ENCODE data around the gene TTC21A.

Gene TTC21A

DNA sequence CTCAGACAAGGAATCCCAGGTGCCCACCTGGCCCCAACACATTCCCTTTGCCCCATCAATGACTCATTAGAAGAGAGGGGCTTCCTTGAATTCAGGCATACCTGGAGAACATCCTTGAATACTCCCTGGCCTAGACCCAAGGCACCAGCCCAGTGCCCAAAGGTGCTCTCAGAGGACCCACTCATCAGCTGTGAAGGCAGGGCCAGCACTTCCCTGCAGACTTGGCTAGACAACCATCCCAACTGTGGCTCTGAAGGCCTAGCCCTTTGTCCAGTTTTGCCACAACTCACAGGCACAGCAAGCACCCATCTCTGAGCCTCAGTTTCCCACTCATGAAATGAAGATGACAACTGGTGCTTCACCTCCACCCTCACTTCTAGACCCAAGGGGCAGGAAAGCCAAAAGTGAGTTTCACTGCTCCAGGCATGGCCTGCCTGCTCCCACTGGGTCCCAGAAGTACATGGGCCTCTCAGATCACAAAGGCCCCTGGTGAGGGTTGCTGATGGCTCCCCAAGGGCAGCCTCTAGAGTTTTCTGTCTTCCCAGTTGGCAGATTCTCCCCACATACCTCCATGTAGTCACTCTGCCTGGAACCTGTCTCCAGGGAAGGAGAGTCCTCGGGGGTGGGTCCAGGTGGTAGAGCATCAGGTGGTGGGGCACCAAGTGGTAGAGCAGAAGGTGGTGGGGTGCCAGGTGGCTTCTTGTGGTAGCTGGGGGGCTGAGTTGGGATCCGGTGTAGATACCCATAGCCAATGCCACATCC, 7.6 kb upstream of the TTC21A start:
- no peak for ATAC-seq

DNA sequence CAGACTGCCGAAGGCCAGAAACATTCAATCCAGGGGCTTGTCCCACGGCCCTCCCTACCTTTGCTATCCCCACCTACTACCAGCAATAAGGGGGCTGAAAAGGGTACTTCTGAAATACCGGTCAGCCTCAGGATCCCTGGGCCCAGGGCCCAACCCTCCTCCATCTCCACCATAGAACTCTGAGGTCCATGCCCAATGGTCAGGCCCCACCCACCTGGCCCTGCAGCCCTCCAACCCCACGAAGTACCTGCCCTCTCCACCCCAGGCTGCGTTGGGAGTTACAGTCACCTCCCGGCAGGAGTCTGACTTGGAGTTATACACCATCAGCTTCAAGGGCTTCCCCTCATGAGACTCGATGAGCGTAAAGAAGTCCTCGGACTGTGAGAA, 7.0 kb upstream of the TTC21A start:
- ATAC-seq = no peak

DNA sequence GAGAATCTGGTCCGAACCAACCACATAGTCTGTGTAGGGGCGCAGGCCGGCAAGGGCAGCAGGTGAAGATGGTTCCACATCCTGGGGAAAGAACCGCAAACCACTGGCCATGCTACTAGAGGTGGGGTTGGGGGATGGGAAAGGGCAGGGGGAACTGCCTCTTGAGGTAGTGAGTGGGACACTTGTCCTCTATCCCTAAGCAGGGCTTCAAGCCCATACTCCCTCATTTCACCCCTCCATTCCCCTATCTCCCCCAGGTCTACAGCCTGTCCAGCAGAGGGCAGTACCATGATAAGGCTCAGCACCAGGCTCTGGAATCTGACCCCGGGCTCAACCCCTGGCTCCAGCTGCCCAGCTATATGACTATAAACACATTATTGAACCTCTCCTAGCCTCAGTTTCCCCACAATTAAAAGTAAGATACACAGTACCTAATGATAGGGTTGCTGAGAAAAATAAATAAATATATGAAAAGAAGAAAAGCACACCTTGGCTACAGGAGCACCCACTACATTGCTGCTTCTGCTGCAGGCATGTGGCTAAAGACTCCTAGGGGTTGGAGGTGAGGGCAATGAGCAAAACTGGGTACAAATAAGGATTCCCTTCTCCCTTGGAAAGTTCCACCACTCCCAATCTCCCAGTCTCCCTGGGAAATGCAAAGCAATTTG, 6.3 kb upstream of the TTC21A start:
- ATAC-seq = peak; percentile 66 to 69

DNA sequence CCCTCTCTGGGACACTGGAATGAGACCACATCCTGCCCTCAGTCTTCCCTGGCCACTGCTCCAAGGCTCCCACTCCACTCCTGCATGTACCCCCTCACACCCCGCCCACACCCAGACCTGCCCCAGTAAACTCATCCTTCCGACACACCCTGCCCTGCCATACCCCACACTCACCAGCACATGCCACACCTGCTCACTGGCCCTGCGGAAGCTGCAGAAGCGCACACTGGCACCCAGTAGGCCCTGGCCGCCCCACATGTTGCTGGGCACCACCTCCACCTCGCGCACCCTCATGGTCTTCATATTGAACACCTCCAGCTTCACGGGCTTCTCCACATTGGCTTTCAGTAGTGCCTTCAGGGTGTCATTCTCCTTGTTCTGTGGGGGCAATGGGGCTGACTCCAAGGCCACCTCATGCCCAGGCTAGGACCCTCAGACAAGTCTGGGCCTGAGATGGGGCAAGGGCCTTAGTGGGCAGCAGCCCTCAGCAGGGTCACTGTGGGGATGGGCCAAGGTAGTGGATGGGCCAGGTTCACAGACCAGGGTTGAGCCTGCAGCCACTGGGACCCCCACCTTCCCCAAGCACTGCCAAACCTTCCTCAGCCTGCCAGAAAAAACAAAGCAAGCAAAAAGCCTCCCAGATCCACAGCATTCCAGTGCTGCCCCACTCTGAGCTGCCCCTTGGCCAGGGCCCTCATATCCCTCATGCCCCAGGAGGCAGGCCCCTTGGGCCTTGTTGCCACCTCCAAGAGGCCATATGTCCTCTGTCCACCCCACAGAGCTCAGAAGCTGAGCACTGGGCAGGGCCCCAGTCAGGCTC, 4.8 kb upstream of the TTC21A start:
- no peak for ATAC-seq

DNA sequence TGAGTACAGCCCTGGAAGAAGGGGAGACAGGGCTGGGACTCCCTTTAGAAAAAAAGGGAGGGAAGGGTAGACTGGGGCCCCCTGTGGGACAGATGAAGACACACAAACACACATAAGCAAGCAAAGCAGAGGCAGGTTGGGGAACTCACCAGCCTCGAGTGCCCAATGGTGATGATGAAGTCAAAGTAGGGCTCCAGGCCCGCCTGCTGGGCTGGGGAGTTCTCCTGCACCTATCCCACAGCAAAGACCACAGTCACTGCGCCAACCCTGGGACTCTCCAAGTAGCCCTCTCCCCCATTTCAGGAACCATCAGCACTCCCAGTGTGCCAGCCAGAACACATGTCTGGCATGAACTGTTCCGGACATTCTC, 4.2 kb upstream of the TTC21A start:
- no peak for ATAC-seq

DNA sequence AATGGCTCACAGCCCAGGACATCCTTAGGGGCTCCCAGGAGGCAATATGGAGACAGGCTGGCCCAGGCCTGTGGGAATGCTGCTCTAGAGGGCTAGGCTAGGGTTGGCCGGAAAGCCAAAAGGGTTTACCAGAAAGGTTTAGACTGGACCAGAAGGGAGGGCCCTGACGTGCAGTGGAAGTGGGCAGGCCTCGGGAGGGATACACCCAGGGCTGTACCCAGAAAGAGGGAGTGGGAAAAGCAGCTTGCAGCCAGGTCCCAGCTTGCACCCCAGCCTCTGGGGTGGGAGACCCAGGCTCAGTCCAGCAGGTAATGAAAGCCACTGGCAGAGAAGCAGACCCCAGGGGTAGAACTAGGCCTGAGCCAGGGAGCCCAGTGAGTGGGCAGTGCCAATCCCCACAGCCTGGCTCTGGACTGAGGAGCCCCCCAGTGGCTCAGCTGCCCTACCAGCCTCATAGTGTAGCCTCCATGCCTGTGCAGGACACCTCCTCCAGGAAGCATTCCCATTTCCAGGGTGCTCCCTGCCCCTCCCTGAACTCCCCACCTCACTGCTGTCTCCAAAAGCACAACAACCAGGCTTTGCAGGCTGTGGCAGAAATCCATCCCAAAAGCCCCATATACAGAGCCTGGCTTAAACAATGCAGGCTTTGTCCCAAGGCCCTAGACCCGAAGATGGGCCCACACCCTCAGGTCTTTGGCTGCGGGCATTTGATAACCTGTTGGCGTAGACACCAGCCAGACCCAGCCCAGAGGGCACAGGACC, 3.5 kb upstream of the TTC21A start:
- ATAC-seq = no peak

DNA sequence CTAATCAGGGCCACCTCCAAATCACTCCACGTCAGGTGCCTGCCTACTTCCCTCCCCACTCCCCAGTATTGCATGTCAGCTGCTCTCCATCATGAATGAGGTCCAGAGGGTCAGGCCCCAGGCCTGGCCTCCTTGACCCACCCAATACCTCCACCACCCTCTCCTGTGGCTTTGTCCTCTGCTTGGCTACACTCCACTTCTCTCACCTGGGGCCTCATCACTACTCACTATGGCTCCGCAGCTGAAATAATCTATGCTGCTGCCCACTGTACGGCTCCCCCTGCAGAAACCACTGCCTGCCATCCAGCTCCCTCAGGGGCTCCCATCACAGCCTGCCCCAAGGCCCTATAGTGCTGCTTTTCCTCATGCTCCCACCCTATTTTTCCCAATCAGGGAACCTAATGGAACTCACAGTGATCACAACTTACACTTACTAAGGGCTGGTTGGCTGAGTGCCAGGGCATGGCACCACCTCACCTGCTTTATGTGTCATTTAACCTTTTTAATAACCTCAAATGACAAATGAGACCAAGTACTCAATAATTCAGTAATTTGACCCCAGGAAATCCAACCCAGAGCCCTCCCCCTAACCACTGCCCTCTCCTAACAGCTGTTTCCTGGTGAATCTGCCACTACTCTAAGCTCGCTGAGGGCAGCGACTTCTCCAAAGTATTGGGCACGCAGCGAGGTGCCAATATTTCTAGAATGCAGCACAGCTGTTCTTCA, 2.4 kb upstream of the TTC21A start:
- peak in 1 of 2 donors; percentile 12 for ATAC-seq

DNA sequence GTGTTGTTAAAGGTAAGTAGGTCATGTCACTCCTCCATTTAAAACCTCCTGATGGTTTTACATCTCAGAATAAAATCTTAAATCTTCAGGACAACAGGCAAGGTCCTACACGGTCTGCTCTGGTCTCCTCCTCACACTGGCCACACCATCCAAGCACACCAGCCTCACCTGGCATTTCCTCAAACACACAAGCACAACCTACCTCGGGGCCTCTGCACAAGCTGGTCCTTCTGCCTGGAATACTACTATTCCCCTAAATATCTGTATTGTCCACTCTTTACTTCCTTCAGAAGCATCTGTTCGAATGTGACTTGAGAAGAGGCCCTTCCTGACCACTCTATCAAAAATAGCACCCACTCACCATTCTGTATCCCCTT, 1.8 kb upstream of the TTC21A start:
- ATAC-seq = no peak

DNA sequence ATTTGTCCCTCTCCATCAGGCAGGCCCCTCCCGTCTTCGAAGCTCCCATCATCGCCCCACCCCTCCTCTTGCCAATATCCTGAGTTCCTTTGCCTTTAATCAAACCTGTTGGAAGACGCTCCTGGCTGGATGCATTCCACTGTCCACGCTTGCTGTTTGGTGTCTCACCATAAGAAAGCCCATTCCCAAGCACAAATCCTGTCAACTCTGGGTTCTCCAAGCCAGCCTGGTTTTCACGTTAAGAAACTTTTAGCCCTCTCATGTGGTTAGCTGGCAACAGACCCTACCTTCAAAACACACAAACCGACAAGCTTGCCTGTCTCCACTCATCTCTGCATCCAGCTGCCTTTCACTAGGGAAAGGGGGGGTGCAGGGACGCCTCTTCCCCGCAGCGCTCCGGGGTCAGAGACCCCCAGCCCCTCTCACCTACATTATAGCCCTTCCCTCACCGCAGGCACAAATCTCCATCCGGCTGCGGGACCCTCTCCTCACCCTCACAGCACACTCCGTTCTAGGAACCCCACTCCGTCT, 1.1 kb upstream of the TTC21A start:
- no peak for ATAC-seq

DNA sequence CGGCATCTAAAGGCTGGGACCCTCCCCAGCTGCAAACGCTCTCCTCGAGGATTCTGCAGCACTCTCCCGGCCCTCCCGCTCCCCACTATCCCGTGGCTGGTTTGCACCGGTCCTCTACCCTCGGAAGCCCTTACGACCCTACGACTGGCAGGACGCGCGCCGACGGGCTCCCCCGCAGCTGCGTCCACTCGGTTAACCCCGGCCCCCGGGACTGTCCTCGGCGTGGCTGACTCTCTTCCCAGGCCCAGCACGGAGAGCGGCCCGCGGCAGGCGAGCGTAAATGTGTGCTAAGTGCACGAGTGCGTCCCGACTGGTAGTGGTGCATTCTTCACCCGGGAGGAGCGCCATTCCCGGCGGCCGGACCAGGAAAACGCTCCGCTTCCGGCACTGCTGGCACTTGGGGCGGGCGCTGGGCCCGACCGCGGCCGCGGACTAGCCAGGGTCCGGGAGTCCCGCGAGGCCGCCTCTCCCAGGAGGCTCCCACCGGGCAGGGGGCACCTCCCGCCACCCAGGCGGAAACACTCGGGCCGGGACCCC, 561 bp upstream of the TTC21A start:
- peak; percentile 5 to 6 for ATAC-seq

DNA sequence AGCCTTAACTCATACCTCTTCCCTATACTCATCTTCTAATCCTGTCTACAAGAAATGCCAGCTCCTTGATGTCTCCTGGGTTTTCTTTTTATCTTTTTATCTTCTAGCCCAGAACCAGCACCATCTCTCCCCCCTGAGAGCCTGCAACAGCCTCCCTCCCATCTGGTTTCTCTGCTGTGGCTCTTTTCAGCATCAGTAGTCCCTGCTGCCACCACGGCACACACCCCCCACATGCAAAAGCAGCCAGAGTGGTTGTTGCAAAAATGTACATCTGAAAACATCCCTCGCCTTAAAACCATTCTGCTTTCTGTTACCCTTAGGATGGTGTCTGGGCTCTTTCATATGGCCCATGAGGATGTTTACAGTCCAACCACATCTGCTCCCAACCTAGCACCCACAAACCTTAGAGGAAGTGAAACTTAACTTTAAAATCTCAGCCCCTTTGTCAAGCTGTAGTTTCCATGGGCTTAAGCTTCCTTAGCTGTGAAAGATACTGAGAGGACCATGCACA, 775 bp downstream of the TTC21A start:
- peak; percentile 19 to 25 for ATAC-seq

DNA sequence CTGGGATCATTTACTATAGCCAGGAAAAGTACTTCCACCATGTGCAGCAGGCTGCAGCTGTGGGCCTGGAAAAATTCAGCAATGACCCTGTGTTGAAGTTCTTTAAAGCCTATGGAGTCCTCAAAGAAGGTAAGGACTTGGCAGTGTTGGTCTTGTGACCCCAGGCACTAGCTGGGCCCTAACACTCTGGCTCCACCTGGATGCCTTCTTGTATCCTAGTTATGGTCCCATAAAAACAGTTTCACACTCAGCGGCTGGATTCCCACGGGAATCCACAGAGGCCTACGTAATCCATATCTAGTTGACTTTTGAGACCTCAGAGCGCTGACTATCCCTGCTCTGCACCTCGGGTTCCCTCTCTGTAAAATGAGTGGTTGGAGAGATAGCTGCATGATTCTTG, 1.6 kb downstream of the TTC21A start:
- no peak for ATAC-seq

DNA sequence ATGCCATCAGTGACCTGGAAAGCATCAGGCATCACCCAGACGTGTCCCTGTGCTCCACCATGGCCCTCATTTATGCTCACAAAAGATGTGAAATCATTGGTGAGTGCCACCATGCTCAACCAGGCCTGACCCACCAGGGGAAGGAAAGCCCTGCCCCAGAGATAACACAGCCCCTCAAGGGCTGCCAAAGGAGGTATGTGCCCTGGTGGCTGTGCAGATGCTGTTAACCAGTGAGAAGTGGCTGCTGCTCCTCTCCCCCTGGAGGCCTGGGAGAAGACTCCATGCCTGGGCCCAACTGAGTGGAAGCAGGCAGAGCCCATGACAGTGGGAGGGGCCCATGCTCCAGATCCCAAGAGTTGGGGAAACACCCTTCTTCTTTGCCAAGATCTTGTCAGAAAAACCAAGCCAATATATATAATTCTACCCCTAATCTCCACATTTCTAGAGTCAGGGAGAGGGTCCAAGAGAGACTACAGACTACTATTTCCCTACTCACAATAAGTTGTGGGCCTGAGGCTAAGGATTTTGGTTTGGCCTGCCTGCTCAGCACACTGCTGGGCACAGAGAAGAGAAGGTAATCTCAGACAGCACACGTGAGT, 2.7 kb downstream of the TTC21A start:
- ATAC-seq = no peak

DNA sequence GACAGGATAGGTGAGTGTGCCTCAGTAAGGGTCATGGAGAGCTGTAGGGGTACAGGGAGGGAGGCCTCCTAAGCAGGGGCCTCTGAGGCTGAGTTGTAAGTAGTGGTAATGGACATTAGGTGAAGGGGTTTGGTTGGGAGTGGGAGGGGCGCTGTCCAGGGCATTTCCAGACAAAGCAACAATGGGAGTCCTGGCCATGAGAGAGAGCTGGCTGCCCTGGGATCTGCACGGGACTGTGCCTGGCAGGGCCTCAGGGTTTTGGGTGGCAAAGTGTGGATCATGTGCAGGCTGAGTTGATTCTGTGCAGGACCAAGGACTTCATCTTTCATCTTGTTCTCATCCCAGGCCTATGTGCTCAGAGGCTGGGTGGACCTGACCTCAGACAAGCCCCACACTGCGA, 4.6 kb downstream of the TTC21A start:
- no peak for ATAC-seq

DNA sequence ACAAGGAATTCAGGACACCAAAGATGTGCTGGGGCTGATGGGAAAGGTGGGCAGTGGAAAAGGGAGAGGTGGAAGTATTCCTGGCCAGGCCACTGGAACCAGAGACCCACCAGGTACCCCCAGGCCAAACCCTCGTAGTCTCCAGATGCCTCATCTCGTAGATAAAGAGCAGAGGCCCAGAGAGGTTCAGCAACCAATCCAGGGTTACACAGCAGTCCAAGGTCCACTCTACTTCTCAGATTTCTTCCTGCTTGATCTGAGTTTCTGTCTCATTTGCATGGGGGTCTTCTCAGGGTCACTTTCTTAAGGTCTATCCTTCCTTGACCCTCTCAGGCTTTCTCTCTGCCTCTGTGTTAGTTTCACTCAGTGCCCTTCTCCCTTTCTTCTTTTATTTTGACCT, 5.1 kb downstream of the TTC21A start:
- no peak for ATAC-seq

DNA sequence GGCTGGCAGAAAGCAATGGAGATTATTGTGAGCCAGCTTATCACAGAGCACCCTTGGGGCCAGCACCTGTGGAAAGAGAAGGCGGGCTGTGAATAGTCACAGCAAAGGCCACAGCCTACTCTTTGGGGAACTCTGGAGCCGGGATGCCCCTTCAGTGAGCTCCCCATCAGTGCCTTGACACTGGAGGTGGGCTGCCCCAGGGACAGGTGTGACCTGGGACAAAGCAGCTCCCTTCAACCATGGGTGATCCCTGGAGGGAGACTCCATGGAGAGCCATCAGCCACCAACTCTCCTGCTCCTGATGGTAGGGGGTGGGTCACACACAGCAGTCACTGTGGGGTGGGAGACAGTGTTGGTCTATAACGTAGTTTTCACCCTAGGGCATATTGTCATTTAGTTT, 5.8 kb downstream of the TTC21A start:
- no peak for ATAC-seq

DNA sequence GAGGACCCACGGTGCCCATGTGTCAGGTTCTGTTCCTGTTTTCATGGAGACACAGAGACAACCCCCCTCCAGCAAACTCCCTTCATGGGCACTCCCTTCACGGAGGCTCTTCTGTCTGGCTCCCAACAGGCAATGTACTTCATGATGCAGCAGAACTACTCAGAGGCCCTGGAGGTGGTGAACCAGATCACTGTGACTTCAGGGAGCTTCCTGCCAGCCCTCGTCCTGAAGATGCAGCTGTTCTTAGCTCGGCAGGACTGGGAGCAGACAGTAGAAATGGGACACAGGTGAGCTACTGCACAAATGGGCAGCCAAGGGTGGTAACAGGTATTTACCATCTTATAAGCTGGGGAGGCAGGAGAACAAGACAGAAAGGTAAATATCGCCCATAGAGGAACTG, 7.0 kb downstream of the TTC21A start:
- ATAC-seq = no peak

DNA sequence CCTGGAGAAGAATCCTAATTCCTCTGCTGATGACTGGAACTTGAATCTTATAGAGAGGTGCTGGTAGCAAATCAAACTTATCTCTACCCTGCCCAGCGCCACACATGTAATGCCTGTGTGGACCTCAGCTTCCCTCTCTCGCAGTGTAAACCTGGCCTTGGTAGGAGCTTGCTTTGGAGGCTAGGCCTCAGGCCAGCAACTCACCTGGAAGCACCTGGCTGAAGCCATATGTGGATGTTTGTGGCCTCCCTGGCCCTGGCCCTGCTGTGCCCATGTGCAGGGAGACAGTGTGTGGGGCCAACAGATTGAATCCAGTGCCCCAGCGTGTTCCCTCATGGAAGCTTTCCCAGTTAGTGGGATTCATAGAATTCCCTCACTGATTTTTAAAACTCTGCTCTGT, 8.4 kb downstream of the TTC21A start:
- ATAC-seq = no peak

DNA sequence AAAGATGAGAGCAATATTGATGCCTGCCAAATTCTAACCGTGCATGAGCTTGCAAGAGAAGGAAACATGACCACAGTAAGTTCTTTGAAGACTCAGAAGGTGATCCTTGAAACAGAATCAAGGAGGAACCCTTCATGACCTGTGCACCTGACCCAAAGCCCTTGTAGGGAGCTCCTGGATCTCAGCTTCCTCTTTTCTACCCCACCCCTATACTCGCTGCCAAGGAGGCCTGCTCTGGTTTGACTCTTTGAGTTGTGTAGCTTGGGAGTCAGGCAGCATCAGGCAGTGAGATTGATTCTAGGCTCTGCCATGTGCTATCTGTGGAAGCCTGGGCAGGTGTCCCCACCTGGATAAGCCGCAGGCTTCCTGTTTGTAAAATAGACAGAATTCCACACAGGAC, 10.6 kb downstream of the TTC21A start:
- ATAC-seq = no peak

DNA sequence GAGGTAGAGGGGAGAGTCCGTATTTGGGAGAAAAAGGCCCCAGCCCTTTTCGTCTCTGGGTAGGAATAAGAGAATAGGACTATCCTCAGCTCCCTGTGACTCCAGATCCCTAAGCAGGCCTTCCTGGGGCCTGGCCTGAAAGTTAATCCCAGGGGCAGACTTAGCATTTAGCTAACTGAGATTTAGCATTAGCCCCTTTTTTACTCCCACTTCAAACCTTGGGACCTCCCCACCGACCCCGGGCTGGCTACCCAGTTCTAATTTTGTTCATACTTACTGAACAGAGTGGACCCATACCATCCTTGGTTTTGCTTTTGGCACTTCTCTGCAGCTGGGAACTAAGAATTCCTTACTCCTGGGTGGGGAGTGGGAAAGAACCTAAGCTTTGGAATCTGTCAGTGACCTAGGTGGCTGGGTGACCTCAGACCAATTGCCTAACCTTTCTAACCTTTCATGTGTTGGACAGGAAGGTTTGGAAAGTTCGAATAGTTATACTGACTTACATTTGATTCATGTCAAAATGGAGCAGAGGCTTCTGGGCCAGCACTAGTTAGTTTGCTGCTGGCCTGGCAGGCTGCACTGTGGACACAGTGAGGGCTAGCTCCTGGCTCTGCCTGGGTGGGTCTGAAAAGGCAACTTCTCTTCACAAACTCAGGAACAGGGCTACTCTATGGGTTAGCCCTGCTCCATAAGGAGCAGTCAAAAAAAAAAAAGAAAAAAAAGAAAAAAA, 11.6 kb downstream of the TTC21A start:
- no peak for ATAC-seq

DNA sequence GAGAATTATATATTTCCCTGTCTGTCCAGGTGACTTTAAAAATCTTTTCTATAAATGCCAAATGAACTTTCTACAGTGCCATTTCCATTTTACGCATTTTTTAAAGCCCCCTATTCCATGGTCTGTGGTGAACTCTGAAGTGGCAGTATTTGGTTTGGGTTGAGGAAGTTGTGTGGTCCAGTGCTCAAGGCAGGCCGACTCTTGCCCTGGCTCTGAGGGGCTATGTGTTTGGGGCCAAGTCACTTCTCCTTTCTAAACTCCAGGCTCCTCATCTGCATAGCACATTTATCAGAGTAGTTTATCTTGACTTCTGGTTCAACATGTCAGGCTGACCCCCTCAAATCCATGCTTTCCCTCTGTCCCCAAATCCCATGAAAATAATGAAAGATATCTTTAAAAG, 14.1 kb downstream of the TTC21A start:
- ATAC-seq = no peak

Measured in activated CD4-positive, CD25-positive, alpha-beta regulatory T cell treated with anti-CD3 and anti-CD28 coated beads, Interleukin-2, amount 50 U/mL, for 24 hours (primary cell).